ENCODE results near the gene GUCY2C.

GUCY2C gene

DNA sequence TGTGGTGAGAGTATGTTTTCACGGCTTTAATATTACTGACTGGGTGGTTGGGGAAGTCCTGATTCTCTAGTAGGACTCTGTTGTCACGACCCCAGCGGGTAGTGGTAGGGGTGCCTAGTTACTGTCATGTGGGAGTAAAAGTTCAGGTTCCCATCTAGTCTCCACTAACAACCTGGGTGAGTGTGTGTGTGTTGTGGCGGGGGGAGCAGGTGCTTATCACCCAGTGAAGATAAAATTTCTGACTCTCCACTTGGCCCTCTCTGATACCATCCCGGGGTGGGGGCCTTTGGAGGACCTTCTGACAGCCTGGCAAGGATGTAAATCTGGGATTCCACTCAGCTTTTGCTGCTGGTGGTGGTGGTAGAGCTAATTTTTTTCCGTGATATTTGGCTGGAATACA is 35.4 kb upstream of the GUCY2C start:
- no peak overlapping the region for H3K4me3 ChIP-seq (ENCODE audit: severe bottlenecking)
- H3K4me1 ChIP-seq (ENCODE audit: insufficient read depth, poor library complexity, severe bottlenecking) = no peaks in the 10 kb centered on the region
- H3K9me3 ChIP-seq (ENCODE audit: severe bottlenecking) = no peaks in the 10 kb centered on the region
- H3K36me3 ChIP-seq (ENCODE audit: low read depth) = no peaks in the 10 kb centered on the region
- H3K27me3 ChIP-seq (ENCODE audit: insufficient read depth, poor library complexity, severe bottlenecking) = no peaks in the 10 kb centered on the region
- TF ChIP-seq, protein P1, sequence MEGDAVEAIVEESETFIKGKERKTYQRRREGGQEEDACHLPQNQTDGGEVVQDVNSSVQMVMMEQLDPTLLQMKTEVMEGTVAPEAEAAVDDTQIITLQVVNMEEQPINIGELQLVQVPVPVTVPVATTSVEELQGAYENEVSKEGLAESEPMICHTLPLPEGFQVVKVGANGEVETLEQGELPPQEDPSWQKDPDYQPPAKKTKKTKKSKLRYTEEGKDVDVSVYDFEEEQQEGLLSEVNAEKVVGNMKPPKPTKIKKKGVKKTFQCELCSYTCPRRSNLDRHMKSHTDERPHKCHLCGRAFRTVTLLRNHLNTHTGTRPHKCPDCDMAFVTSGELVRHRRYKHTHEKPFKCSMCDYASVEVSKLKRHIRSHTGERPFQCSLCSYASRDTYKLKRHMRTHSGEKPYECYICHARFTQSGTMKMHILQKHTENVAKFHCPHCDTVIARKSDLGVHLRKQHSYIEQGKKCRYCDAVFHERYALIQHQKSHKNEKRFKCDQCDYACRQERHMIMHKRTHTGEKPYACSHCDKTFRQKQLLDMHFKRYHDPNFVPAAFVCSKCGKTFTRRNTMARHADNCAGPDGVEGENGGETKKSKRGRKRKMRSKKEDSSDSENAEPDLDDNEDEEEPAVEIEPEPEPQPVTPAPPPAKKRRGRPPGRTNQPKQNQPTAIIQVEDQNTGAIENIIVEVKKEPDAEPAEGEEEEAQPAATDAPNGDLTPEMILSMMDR (IDR thresholded peaks at IDR 0.05; ENCODE audit: poor library complexity, severe bottlenecking) = no peak
- ATAC-seq (ENCODE audit: low read depth) (no peak), DNase-seq (ENCODE audit: low spot score) (no peak)
- no peak overlapping the region for H3K27ac ChIP-seq (ENCODE audit: poor library complexity, severe bottlenecking)

DNA sequence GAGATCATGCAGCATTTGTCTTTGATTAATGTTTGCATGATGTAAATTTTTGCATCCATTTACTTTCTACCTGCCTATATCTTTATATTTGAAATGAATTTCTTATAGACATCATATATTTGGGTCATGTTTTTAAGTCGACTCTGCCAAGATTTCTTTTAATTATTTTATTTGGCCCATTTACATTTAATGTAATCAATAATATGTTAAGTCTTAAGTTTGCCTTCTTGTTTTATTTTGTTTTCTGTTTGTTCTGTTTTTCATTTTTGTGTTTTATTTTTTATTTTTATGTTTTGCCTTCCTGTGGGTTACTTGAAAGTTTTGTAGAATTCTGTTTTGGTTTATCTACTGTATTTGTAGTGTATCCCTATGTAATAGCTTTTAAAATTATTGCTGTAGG is 33.2 kb upstream of the GUCY2C start:
- Histone ChIP-seq H3K9me3 (ENCODE audit: severe bottlenecking) (no peaks in the 10 kb centered on the region), H3K27me3 (ENCODE audit: insufficient read depth, poor library complexity, severe bottlenecking) (no peaks in the 10 kb centered on the region), H3K4me3 (ENCODE audit: severe bottlenecking) (no peak overlapping the region), H3K27ac (ENCODE audit: poor library complexity, severe bottlenecking) (no peak overlapping the region), H3K36me3 (ENCODE audit: low read depth) (no peaks in the 10 kb centered on the region), H3K4me1 (ENCODE audit: insufficient read depth, poor library complexity, severe bottlenecking) (no peaks in the 10 kb centered on the region)
- ATAC-seq (ENCODE audit: low read depth) (no peak), DNase-seq (ENCODE audit: low spot score) (no peak)
- TF ChIP-seq, protein P1 (IDR thresholded peaks at IDR 0.05; ENCODE audit: poor library complexity, severe bottlenecking) = no peak

DNA sequence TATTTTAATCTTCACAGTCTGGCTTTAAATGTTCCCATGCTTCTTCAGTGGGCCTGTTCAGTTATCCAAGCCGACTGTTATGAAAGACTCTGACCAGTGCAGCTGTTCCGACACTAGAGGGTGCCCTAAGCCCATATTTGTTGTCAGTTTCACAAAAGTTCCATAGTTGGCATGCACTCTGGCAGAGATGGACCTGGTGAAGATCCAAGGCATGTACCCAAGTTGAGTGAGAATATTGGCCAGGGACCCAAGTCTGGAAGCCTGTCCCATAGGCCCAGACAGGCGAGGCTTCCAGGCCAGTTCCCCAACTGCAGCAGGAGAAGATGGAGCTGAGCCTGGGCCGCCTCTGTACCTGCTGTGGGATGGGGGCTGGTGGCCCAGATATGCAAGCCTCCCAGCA is 27.4 kb upstream of the GUCY2C start:
- TF ChIP-seq, protein P1 (IDR thresholded peaks at IDR 0.05; ENCODE audit: poor library complexity, severe bottlenecking) = peak; percentile 30
- Histone ChIP-seq H3K4me1 (ENCODE audit: insufficient read depth, poor library complexity, severe bottlenecking) (no peaks in the 10 kb centered on the region), H3K9me3 (ENCODE audit: severe bottlenecking) (no peaks in the 10 kb centered on the region), H3K27me3 (ENCODE audit: insufficient read depth, poor library complexity, severe bottlenecking) (no peaks in the 10 kb centered on the region), H3K36me3 (ENCODE audit: low read depth) (no peaks in the 10 kb centered on the region), H3K4me3 (ENCODE audit: severe bottlenecking) (no peak overlapping the region), H3K27ac (ENCODE audit: poor library complexity, severe bottlenecking) (no peak overlapping the region)
- ATAC-seq (ENCODE audit: low read depth) (no peak), DNase-seq (ENCODE audit: low spot score) (no peak)

DNA sequence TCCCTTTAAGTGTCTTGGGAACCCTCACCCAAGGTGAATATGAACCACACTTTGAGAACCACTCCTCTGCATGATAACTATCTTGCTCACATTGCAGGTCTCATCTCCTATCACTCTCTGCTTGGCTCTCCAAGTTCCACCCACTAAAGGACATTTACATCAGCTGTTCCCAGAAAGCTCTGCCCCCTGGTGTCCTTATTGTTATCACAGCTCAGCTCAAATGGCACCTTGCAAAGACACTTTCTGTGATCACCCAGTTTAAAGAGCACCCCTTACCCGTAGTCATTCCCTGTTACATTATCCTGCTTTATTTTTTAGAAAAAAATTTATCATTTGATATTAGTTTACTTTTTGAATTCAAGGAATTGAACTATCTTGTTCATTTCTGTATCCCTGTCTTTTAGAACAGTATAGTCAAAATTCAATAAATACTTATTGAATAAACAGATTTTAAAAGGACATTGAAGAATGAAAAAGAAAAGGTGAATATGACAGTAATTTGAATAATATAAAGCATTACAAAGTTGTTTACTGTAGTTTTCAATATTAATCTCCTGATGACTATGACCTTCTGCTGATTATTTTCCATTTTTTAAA is 20.5 kb upstream of the GUCY2C start:
- no peak for DNase-seq (ENCODE audit: low spot score)
- TF ChIP-seq, protein P1 (IDR thresholded peaks at IDR 0.05; ENCODE audit: poor library complexity, severe bottlenecking) = peak; percentile 30
- Histone ChIP-seq H3K4me3 (ENCODE audit: severe bottlenecking) (no peak overlapping the region), H3K4me1 (ENCODE audit: insufficient read depth, poor library complexity, severe bottlenecking) (no peaks in the 10 kb centered on the region), H3K9me3 (ENCODE audit: severe bottlenecking) (no peaks in the 10 kb centered on the region), H3K27me3 (ENCODE audit: insufficient read depth, poor library complexity, severe bottlenecking) (no peaks in the 10 kb centered on the region), H3K36me3 (ENCODE audit: low read depth) (no peaks in the 10 kb centered on the region), H3K27ac (ENCODE audit: poor library complexity, severe bottlenecking) (no peak overlapping the region)
- ATAC-seq (ENCODE audit: low read depth) = no peak

DNA sequence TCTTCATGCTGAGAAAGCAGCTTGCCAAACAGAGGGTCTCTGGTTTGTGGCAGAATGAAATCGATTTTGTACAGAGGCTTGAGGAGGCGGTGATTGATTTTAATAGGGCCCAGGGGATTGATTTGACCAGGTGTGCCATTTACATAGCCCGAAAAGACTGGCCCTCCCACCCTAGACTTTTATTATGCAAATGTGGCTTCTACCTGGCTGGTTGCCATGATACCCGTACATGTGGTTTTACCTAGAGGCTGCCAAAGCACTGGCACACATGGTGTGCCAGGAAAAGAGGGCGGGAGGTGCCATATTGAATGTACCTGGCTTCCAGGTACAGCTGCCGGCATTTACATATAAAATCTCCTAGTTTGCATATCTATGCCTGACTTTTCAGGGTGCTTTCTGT is 18.0 kb upstream of the GUCY2C start:
- no peak overlapping the region for H3K4me3 ChIP-seq (ENCODE audit: severe bottlenecking)
- H3K36me3 ChIP-seq (ENCODE audit: low read depth) = no peaks in the 10 kb centered on the region
- ATAC-seq (ENCODE audit: low read depth) (no peak), DNase-seq (ENCODE audit: low spot score) (no peak)
- H3K27ac ChIP-seq (ENCODE audit: poor library complexity, severe bottlenecking) = no peak overlapping the region
- no peaks in the 10 kb centered on the region for H3K9me3 ChIP-seq (ENCODE audit: severe bottlenecking)
- TF ChIP-seq, protein P1 (IDR thresholded peaks at IDR 0.05; ENCODE audit: poor library complexity, severe bottlenecking) = no peak
- no peaks in the 10 kb centered on the region for H3K4me1 ChIP-seq (ENCODE audit: insufficient read depth, poor library complexity, severe bottlenecking)
- H3K27me3 ChIP-seq (ENCODE audit: insufficient read depth, poor library complexity, severe bottlenecking) = no peaks in the 10 kb centered on the region
